H1 (cell line): ENCODE measurements around the gene C14orf93. TPM values are rescaled to one million over a fixed set of nuclear protein-coding genes. Genes with fewer than 3 reads are reported as not detected.

ENCODE experiments used
- CTCF ChIA-PET: fragments of 300-600 bp; sonication (Branson Sonifier 250); formaldehyde crosslinking; loops from one replicate; lab custom pipeline; 2021; ENCODE audit not compliant: partially characterized antibody; lab: Charles Lee
- POLR2A ChIA-PET: fragments of 300-600 bp; sonication (Branson Sonifier 250); formaldehyde crosslinking; loops from one replicate; lab custom pipeline; 2021; ENCODE audit warnings: inconsistent platforms; ENCODE audit not compliant: partially characterized antibody; lab: Charles Lee
- DNase-seq, 2 experiments: peaks; one replicate each; pipeline versions ENCODE4 v3.0.0 to v3.0.0-alpha.2; 2010 to 2022; ENCODE audit warnings: low spot score in 2 of 2, low read depth in 1 of 2, mixed read lengths in 1 of 2
- FAIRE-seq: peaks from 2 replicates; lab custom pipeline; 2011; peaks lifted over from hg19 to GRCh38; lab: Jason Lieb, UNC
- H2AFZ ChIP-seq: 2 replicates; pipeline ENCODE4 v1.8.1; 2012; ENCODE audit warnings: low read length, inconsistent platforms
- H2AK5ac ChIP-seq: 2 replicates; pipeline ENCODE4 v1.6.1; 2013; ENCODE audit warnings: low read depth, low read length
- H2BK120ac ChIP-seq: replicated peaks from 2 replicates; pipeline ENCODE3; 2013; ENCODE audit warnings: low read depth, low read length, inconsistent platforms
- H2BK12ac ChIP-seq: 2 replicates; pipeline ENCODE4 v1.6.1; 2013; ENCODE audit warnings: low read depth, low read length
- H2BK15ac ChIP-seq: 2 replicates; pipeline ENCODE4 v1.6.1; 2013; ENCODE audit warnings: low read length
- H2BK20ac ChIP-seq: 2 replicates; pipeline ENCODE4 v1.6.1; 2013; ENCODE audit warnings: low read length
- H2BK5ac ChIP-seq: 2 replicates; pipeline ENCODE4 v1.6.1; 2013; ENCODE audit warnings: low read depth, low read length
- H3K14ac ChIP-seq: 2 replicates; pipeline ENCODE4 v1.6.1; 2013; ENCODE audit warnings: inconsistent platforms; ENCODE audit not compliant: insufficient read length
- H3K18ac ChIP-seq: 2 replicates; pipeline ENCODE4 v1.6.1; 2013; ENCODE audit warnings: low read length; ENCODE audit errors: extremely low read depth
- H3K23ac ChIP-seq: 2 replicates; pipeline ENCODE4 v1.6.1; 2013; ENCODE audit warnings: inconsistent platforms; ENCODE audit not compliant: insufficient read length
- H3K23me2 ChIP-seq: 2 replicates; pipeline ENCODE4 v1.6.1; 2013; ENCODE audit warnings: low read depth, low read length
- H3K27ac ChIP-seq: 2 replicates; pipeline ENCODE4 v1.6.1; 2011; ENCODE audit warnings: low read depth, low read length, inconsistent platforms
- H3K27me3 ChIP-seq, 4 experiments: replicated peaks in 1 of 4; 1 replicate in 1 of 4; 2 replicates in 3 of 4; pipeline versions ENCODE4 v1.6.1 to v1.8.1; 2011 to 2013; ENCODE audit warnings: low read length in 3 of 4, mild to moderate bottlenecking in 3 of 4, inconsistent platforms in 2 of 4, mixed read lengths in 2 of 4, moderate library complexity in 1 of 4; ENCODE audit not compliant: control insufficient read depth in 3 of 4, insufficient read depth in 3 of 4; ENCODE audit errors: extremely low read depth in 1 of 4
- H3K36me3 ChIP-seq, 4 experiments: 2 replicates each; pipeline versions ENCODE4 v1.6.1 to v1.8.1; 2011 to 2013; ENCODE audit warnings: mild to moderate bottlenecking in 4 of 4, low read length in 3 of 4, moderate library complexity in 2 of 4, control low read depth in 1 of 4, inconsistent platforms in 1 of 4; ENCODE audit not compliant: insufficient read depth in 4 of 4, control insufficient read depth in 2 of 4
- H3K4ac ChIP-seq: replicated peaks from 2 replicates; pipeline ENCODE3; 2013; ENCODE audit warnings: low read length, low read depth, mixed read lengths, inconsistent platforms; ENCODE audit not compliant: insufficient read length
- H3K4me1 ChIP-seq, 4 experiments: replicated peaks in 1 of 4; 1 replicate in 1 of 4; 2 replicates in 3 of 4; pipeline versions ENCODE4 v1.6.1 to v1.8.1; 2011 to 2013; ENCODE audit warnings: low read length in 3 of 4, inconsistent platforms in 2 of 4, mixed read lengths in 1 of 4; ENCODE audit not compliant: insufficient read depth in 4 of 4, control insufficient read depth in 3 of 4
- H3K4me2 ChIP-seq, 2 experiments: 2 replicates each; pipeline versions ENCODE4 v1.6.1 to v1.8.1; 2011 to 2013; ENCODE audit warnings: low read depth in 2 of 2, low read length in 2 of 2, control low read depth in 1 of 2, inconsistent platforms in 1 of 2, mild to moderate bottlenecking in 1 of 2; ENCODE audit not compliant: insufficient read depth in 1 of 2
- H3K4me3 ChIP-seq, 4 experiments: fragments of 200-600, 300-600 bp in 1 of 4; sonication (generic), shearing (Covaris generic), sonication (Bioruptor Twin) in 1 of 4; 2 replicates each; pipeline versions ENCODE4 v1.5.1 to v1.8.1; 2011 to 2016; ENCODE audit warnings: low read length in 4 of 4, low read depth in 3 of 4, control low read depth in 2 of 4, inconsistent platforms in 2 of 4, mild to moderate bottlenecking in 2 of 4, mixed read lengths in 1 of 4, moderate library complexity in 1 of 4; ENCODE audit not compliant: insufficient read depth in 2 of 4; ENCODE audit errors: extremely low read depth in 1 of 4
- H3K56ac ChIP-seq: replicated peaks from 2 replicates; pipeline ENCODE3; 2013; ENCODE audit warnings: low read depth, mild to moderate bottlenecking, mixed read lengths, low read length, inconsistent platforms; ENCODE audit not compliant: insufficient read length
- H3K79me1 ChIP-seq: 2 replicates; pipeline ENCODE4 v1.6.1; 2013; ENCODE audit warnings: low read depth, low read length, control low read depth
- H3K79me2 ChIP-seq, 2 experiments: 2 replicates each; pipeline versions ENCODE4 v1.6.1 to v1.8.1; 2012 to 2013; ENCODE audit warnings: low read length in 2 of 2, mild to moderate bottlenecking in 2 of 2, inconsistent platforms in 1 of 2; ENCODE audit not compliant: insufficient read depth in 2 of 2, control insufficient read depth in 1 of 2
- H3K9ac ChIP-seq, 4 experiments: replicated peaks in 1 of 4; 1 replicate in 1 of 4; 2 replicates in 3 of 4; pipeline versions ENCODE4 v1.6.1 to v1.8.1; 2011 to 2013; ENCODE audit warnings: low read depth in 3 of 4, low read length in 3 of 4, control low read depth in 2 of 4, mild to moderate bottlenecking in 2 of 4, moderate library complexity in 2 of 4, inconsistent platforms in 1 of 4; ENCODE audit errors: extremely low read depth in 1 of 4
- H3K9me3 ChIP-seq, 2 experiments: 2 replicates each; pipeline versions ENCODE4 v1.6.1 to v1.8.1; 2012 to 2013; ENCODE audit warnings: mild to moderate bottlenecking in 2 of 2, moderate library complexity in 2 of 2, control low read depth in 1 of 2, inconsistent platforms in 1 of 2, low read depth in 1 of 2, low read length in 1 of 2, mixed read lengths in 1 of 2; ENCODE audit not compliant: insufficient read depth in 2 of 2
- H4K20me1 ChIP-seq, 2 experiments: replicated peaks in 1 of 2; 2 replicates each; pipeline versions ENCODE3 to v1.8.1; 2011 to 2013; ENCODE audit warnings: inconsistent platforms in 2 of 2, low read length in 2 of 2, mild to moderate bottlenecking in 1 of 2; ENCODE audit not compliant: insufficient read depth in 2 of 2, control insufficient read depth in 1 of 2
- H4K5ac ChIP-seq: 2 replicates; pipeline ENCODE4 v1.6.1; 2013; ENCODE audit warnings: low read length, low read depth, mixed read lengths, inconsistent platforms; ENCODE audit not compliant: insufficient read length
- H4K8ac ChIP-seq: 2 replicates; pipeline ENCODE4 v1.8.0; 2013; ENCODE audit warnings: mild to moderate bottlenecking, moderate library complexity, low read length, inconsistent platforms; ENCODE audit not compliant: insufficient read depth; ENCODE audit errors: extremely low read depth
- H4K91ac ChIP-seq: replicated peaks from 2 replicates; pipeline ENCODE3; 2013; ENCODE audit warnings: low read length, mixed read lengths, inconsistent platforms; ENCODE audit not compliant: insufficient read length
- CEBPB ChIP-seq: IDR thresholded peaks from 2 replicates; pipeline ENCODE4 v1.6.1; 2012; ENCODE audit warnings: low read depth, low read length
- EGR1 ChIP-seq: IDR thresholded peaks from 2 replicates; pipeline ENCODE4 v1.6.1; 2011; ENCODE audit warnings: low read depth, low read length, borderline replicate concordance
- EP300 ChIP-seq, 2 experiments: IDR thresholded peaks; 1 replicate in 1 of 2; 2 replicates in 1 of 2; pipeline ENCODE4 v1.6.1; 2011 to 2012; ENCODE audit warnings: low read depth in 2 of 2, low read length in 2 of 2, mild to moderate bottlenecking in 2 of 2, borderline replicate concordance in 1 of 2, inconsistent platforms in 1 of 2, moderate library complexity in 1 of 2
- GABPA ChIP-seq: IDR thresholded peaks from 2 replicates; pipeline ENCODE4 v1.6.1; 2011; ENCODE audit warnings: mild to moderate bottlenecking, low read length, moderate library complexity, borderline replicate concordance; ENCODE audit not compliant: insufficient read depth
- HDAC2 ChIP-seq, 2 experiments: fragments of 300-600 bp in 1 of 2; sonication (generic) in 1 of 2; IDR thresholded peaks; 2 replicates each; pipeline ENCODE4 v1.6.1; 2011 to 2012; ENCODE audit warnings: low read depth in 2 of 2, low read length in 2 of 2, mild to moderate bottlenecking in 2 of 2, moderate library complexity in 2 of 2, borderline replicate concordance in 1 of 2, inconsistent platforms in 1 of 2
- JUND ChIP-seq: IDR thresholded peaks from 2 replicates; pipeline ENCODE4 v1.6.1; 2011; ENCODE audit warnings: mild to moderate bottlenecking, improper control_type of control experiment, low read length
- KDM5A ChIP-seq: fragments of 200-600 bp; IDR thresholded peaks from 2 replicates; pipeline ENCODE4 v1.7.1; 2012; ENCODE audit warnings: mild to moderate bottlenecking, low read length, inconsistent platforms, mixed read lengths
- MAFK ChIP-seq: IDR thresholded peaks from 2 replicates; pipeline ENCODE4 v1.6.1; 2012; ENCODE audit warnings: low read depth, mild to moderate bottlenecking, improper control_type of control experiment, low read length
- POLR2AphosphoS5 ChIP-seq: IDR thresholded peaks from 2 replicates; pipeline ENCODE4 v1.6.1; 2011; ENCODE audit warnings: low read depth, low read length
- RNF2 ChIP-seq: fragments of 200-900, 300-1000 bp; sonication (generic); IDR thresholded peaks from 2 replicates; pipeline ENCODE4 v1.7.1; 2016; ENCODE audit warnings: borderline replicate concordance, low read depth, mild to moderate bottlenecking, antibody characterized with exemption, low read length; ENCODE audit not compliant: poor library complexity, severe bottlenecking; ENCODE audit errors: missing control alignments
- SIX5 ChIP-seq: IDR thresholded peaks from 2 replicates; pipeline ENCODE4 v1.6.1; 2011; ENCODE audit warnings: mild to moderate bottlenecking, low read depth, low read length
- SP1 ChIP-seq: IDR thresholded peaks from 2 replicates; pipeline ENCODE4 v1.6.1; 2011; ENCODE audit warnings: low read depth, low read length
- SRF ChIP-seq: IDR thresholded peaks from 2 replicates; pipeline ENCODE4 v1.6.1; 2011; ENCODE audit warnings: mild to moderate bottlenecking, low read depth, low read length, moderate library complexity
- WGBS, 2 experiments: shearing (Covaris generic) in 1 of 2; methylation state at CpG; one replicate each; pipeline versions ENCODE4 v1.1.6 to v1.1.7; 2013 to 2015; ENCODE audit warnings: low lambda C conversion rate in 2 of 2, mixed read lengths in 2 of 2, inconsistent platforms in 1 of 2, low coverage in 1 of 2, missing lambda C conversion rate in 1 of 2; ENCODE audit not compliant: insufficient replicate concordance in 2 of 2, insufficient coverage in 1 of 2, insufficient read length in 1 of 2; ENCODE audit errors: extremely low coverage in 1 of 2, missing lambda C conversion rate in 1 of 2; 5-methylcytosine and 5-hydroxymethylcytosine counted together
- polyA plus RNA-seq, 7 experiments: library from polyadenylated mRNA; depleted of rRNA in 3 of 7; stranded (reverse) in 5 of 7; unstranded in 2 of 7; fragments of >200 nt in 5 of 7; fragments of 200-250 nt in 2 of 7; gene quantifications; 1 replicate in 5 of 7; 2 replicates in 1 of 7; 4 replicates in 1 of 7; pipeline versions ENCODE4 v1.2.1 to v1.2.3, GENCODE V29; 2011 to 2013; ENCODE audit warnings: missing spikeins in 2 of 7, mixed read lengths in 2 of 7
- total RNA-seq: library from RNA; stranded (reverse); fragmentation: NEBNext Ultra II Directional; extraction: Animal tissue kit (Norgen Biotek cat#: 25700); gene quantifications from 2 replicates; pipeline ENCODE4 v1.2.1, GENCODE V29; 2021

The C14orf93 gene
- total and polyA plus RNA-seq, 2 of the 8 experiments (the other 6 are each of a cell fraction or from before 2014, with no cell fraction given) = 7.8 to 8.2 TPM

DNA sequence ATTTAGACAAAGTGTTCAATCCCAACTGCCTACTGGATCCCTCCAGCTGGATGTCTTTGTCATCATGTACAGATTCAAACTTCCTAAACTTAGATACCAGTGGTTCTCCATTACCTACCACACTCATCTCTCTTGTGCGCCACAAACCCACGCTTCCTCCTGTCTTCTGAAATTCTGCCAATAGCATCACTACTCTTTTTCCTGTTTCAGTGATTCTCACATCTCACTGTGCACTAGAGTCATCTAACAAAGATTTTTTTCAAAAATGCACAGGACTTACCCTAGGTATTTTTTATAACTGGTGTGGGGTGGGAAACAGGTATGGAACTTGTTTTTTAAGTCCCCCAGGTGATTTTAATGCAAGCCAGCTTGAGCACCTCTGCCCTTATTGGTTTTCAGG lies 18.9 kb upstream of the C14orf93 start:
- H3K36me3 ChIP-seq = peaks cover 8 to 61% (median 47%) of the 10 kb centered on the region in 4 experiments
- H3K18ac ChIP-seq = no peak overlapping the region
- H2BK5ac ChIP-seq = no peak overlapping the region
- ChIA-PET CTCF (interaction anchor here (0.7 to 4.1 kb wide), 11 partner anchors 13 to 92 kb away, joined by 3 to 25 read pairs (median 4); partner anchors contain the start of gene PSMB11), POLR2A (interaction anchor here (0.8 to 11.2 kb wide), 8 partner anchors 8 to 60 kb away, joined by 3 to 99 read pairs (median 6); partner anchors contain the start of gene PSMB11)
- 88% methylated on average over 2 of the region's 2 CpGs; no CpG with 5 or more reads in 1 of the 2 experiments for WGBS, 2 experiments
- H2BK20ac ChIP-seq = no peak overlapping the region
- H3K9me3 ChIP-seq = no peaks in the 10 kb centered on the region
- H3K79me1 ChIP-seq = peaks cover 5% of the 10 kb centered on the region
- H4K20me1 ChIP-seq = peaks cover 4 to 6% of the 10 kb centered on the region in 2 experiments
- H3K4me1 ChIP-seq = peaks cover 0 to 5% (median 2%) of the 10 kb centered on the region in 4 experiments; a peak in 3 of 7 replicates
- no peak overlapping the region for H3K9ac ChIP-seq
- H3K56ac ChIP-seq = no peak overlapping the region
- H3K14ac ChIP-seq = no peak overlapping the region
- H2BK120ac ChIP-seq = no peak overlapping the region
- no peak overlapping the region for H2AK5ac ChIP-seq
- peaks cover 0 to 22% of the 10 kb centered on the region in 2 experiments; a peak in 3 of 4 replicates for H3K79me2 ChIP-seq
- H3K27me3 ChIP-seq = no peaks in the 10 kb centered on the region
- DNase-seq (no peak), FAIRE-seq (no peak)
- no peak overlapping the region for H3K4me2 ChIP-seq
- H2BK12ac ChIP-seq = no peak overlapping the region
- no peak overlapping the region for H3K27ac ChIP-seq
- no peak overlapping the region for H3K4ac ChIP-seq
- no peak overlapping the region for H4K91ac ChIP-seq
- H3K23me2 ChIP-seq = no peaks in the 10 kb centered on the region
- no peak overlapping the region for H2AFZ ChIP-seq
- no peak overlapping the region for H4K8ac ChIP-seq
- no peak for TF ChIP-seq CEBPB
- no peak for TF ChIP-seq RNF2
- TF ChIP-seq SIX5 = no peak
- no peak for TF ChIP-seq MAFK
- TF ChIP-seq EGR1 = no peak
- no peak for TF ChIP-seq EP300 (IDR thresholded peaks at IDR 0.05; ENCODE audit: borderline replicate concordance in 1 of 2, low read depth in 2 of 2, low read length in 2 of 2)
- no peak for TF ChIP-seq SRF
- TF ChIP-seq GABPA = no peak
- no peak for TF ChIP-seq SP1
- TF ChIP-seq KDM5A = no peak
- no peak for TF ChIP-seq HDAC2 (IDR thresholded peaks at IDR 0.05; ENCODE audit: borderline replicate concordance in 1 of 2, low read depth in 2 of 2, low read length in 2 of 2)
- no peak; the same call in 1 of the 2 replicates for TF ChIP-seq POLR2AphosphoS5
- no peak for TF ChIP-seq JUND
- no peak overlapping the region for H2BK15ac ChIP-seq
- no peak overlapping the region for H3K4me3 ChIP-seq
- H3K23ac ChIP-seq = no peak overlapping the region
- no peak overlapping the region for H4K5ac ChIP-seq
